ENCODE measurements around the gene TMEM52B.

- TF ChIP-seq CTCF (IDR thresholded peaks at IDR 0.05 in 2 of 3, conservative IDR thresholded peaks at IDR 0.05 in 1 of 3; ENCODE audit: insufficient read depth in 2 of 3, low read depth in 1 of 3, low read length in 3 of 3), result no peak
- no peak for TF ChIP-seq ZBTB33 (CRISPR knock-in tag; IDR thresholded peaks at IDR 0.05)
- no peak for TF ChIP-seq EZH2 (IDR thresholded peaks at IDR 0.05; ENCODE audit: borderline replicate concordance, low read depth, low read length)
- no peak for TF ChIP-seq SMC3 (conservative IDR thresholded peaks at IDR 0.05; ENCODE audit: insufficient read depth, low read depth, low read length)
- TF ChIP-seq ZFP1 (CRISPR knock-in tag; IDR thresholded peaks at IDR 0.05), result no peak
These were observed 43.7 kb upstream of the TMEM52B start for GRCh38 chr12:10135126-10135525.

Measured in K562 (cell line).